Natural killer cell (primary cell): ENCODE results near the gene IL1RAPL2. TPM values are rescaled to one million over a fixed set of nuclear protein-coding genes. Genes with fewer than 3 reads are reported as not detected.

ENCODE experiments used
- ATAC-seq, 3 donors: fragments of 150-1000 bp in 2 of 3; fragments of 200-7000 bp in 1 of 3; cut with Tn5 transposase; 1 replicate in 1 of 3; 2 replicates in 2 of 3; pipeline ENCODE4 v1.10.0; 2021; ENCODE audit warnings: mild to moderate bottlenecking in 2 of 3, moderate library complexity in 2 of 3
- DNase-seq, 2 donors: peaks; one replicate each; pipeline versions ENCODE4 v3.0.0 to v3.0.0-alpha.2; 2013 to 2021; ENCODE audit warnings: mixed read lengths in 1 of 2
- H3K27ac ChIP-seq: one replicate; pipeline ENCODE4 v1.5.1; 2013; ENCODE audit warnings: mild to moderate bottlenecking, low read length
- H3K27me3 ChIP-seq: one replicate; pipeline ENCODE4 v1.6.1; 2013; ENCODE audit warnings: low read length; ENCODE audit not compliant: control insufficient read depth, insufficient read depth
- H3K36me3 ChIP-seq: one replicate; pipeline ENCODE4 v1.6.1; 2013; ENCODE audit warnings: low read length; ENCODE audit not compliant: control insufficient read depth, insufficient read depth
- H3K4me1 ChIP-seq: one replicate; pipeline ENCODE4 v1.6.1; 2013; ENCODE audit warnings: low read length; ENCODE audit not compliant: control insufficient read depth, insufficient read depth
- H3K4me3 ChIP-seq: one replicate; pipeline ENCODE4 v1.5.1; 2013; ENCODE audit warnings: low read length
- H3K9me3 ChIP-seq: one replicate; pipeline ENCODE4 v1.6.1; 2013; ENCODE audit warnings: low read length; ENCODE audit not compliant: control insufficient read depth, insufficient read depth
- H3K27ac Mint-ChIP-seq, 2 donors: one replicate each; pipeline ENCODE4 v1.8.0; 2022; ENCODE audit warnings: mild to moderate bottlenecking in 2 of 2, mixed read lengths in 2 of 2, moderate library complexity in 1 of 2
- H3K27me3 Mint-ChIP-seq, 2 donors: one replicate each; pipeline ENCODE4 v1.8.0; 2022; ENCODE audit warnings: low read depth in 2 of 2, mixed read lengths in 2 of 2
- H3K36me3 Mint-ChIP-seq: one replicate; pipeline ENCODE4 v1.8.0; 2022; ENCODE audit warnings: mixed read lengths
- H3K4me1 Mint-ChIP-seq, 2 donors: one replicate each; pipeline ENCODE4 v1.8.0; 2022; ENCODE audit warnings: mixed read lengths in 2 of 2
- H3K4me3 Mint-ChIP-seq: one replicate; pipeline ENCODE4 v1.8.0; 2022; ENCODE audit warnings: mild to moderate bottlenecking, moderate library complexity, mixed read lengths
- H3K9me3 Mint-ChIP-seq, 2 donors: one replicate each; pipeline ENCODE4 v1.8.0; 2022; ENCODE audit warnings: mixed read lengths in 2 of 2
- WGBS: methylation state at CpG from one replicate; pipeline ENCODE4 v1.1.7; 2013; ENCODE audit warnings: missing lambda C conversion rate; ENCODE audit not compliant: insufficient coverage; 5-methylcytosine and 5-hydroxymethylcytosine counted together
- intact Hi-C: fragments of 100-400 bp; cut with micrococcal nuclease; formaldehyde crosslinking; loops from one replicate; pipeline ENCODE4 v1.14.2; 2022
- total RNA-seq, 4 donors: library from RNA; stranded (reverse); fragments of 120-200 nt in 1 of 4; gene quantifications; one replicate each; pipeline versions ENCODE4 v1.2.3 to v1.2.4, GENCODE V29; 2013 to 2022
- TF ChIP-seq, protein P1 (sequence below): fragments of 200-600 bp; IDR thresholded peaks from one replicate; pipeline ENCODE4 v1.8.0; 2022; ENCODE audit warnings: antibody characterized with exemption

IL1RAPL2 gene
- total RNA-seq, 3 donors from 2014 or later (not counting 1 experiment from before 2014, with no cell fraction given): not detected

DNA sequence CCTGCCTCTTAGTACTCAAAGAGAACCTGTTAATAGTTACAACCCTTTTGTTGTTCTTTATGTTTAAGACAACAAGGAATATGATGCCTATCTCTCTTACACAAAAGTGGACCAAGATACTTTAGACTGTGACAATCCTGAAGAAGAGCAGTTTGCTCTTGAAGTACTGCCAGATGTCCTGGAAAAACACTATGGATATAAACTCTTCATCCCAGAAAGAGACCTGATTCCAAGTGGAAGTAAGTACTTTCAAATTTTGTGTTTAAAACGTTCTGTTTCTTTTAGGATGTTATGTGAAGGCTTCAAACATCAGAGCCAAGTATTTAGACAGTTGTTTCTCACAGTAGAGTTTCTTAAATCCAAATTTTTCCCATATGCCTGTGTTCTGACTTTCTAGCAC, 1189.1 kb downstream of the IL1RAPL2 start:
- H3K27ac ChIP-seq: no peak overlapping the region
- Mint-ChIP-seq H3K4me1 (no peaks in the 10 kb centered on the region), H3K27me3 (no peaks in the 10 kb centered on the region), H3K36me3 (no peaks in the 10 kb centered on the region), H3K9me3 (peaks cover 3 to 9% of the 10 kb centered on the region in 2 donors), H3K4me3 (no peak overlapping the region), H3K27ac (no peak overlapping the region)
- H3K27me3 ChIP-seq: no peaks in the 10 kb centered on the region
- TF ChIP-seq, protein P1, sequence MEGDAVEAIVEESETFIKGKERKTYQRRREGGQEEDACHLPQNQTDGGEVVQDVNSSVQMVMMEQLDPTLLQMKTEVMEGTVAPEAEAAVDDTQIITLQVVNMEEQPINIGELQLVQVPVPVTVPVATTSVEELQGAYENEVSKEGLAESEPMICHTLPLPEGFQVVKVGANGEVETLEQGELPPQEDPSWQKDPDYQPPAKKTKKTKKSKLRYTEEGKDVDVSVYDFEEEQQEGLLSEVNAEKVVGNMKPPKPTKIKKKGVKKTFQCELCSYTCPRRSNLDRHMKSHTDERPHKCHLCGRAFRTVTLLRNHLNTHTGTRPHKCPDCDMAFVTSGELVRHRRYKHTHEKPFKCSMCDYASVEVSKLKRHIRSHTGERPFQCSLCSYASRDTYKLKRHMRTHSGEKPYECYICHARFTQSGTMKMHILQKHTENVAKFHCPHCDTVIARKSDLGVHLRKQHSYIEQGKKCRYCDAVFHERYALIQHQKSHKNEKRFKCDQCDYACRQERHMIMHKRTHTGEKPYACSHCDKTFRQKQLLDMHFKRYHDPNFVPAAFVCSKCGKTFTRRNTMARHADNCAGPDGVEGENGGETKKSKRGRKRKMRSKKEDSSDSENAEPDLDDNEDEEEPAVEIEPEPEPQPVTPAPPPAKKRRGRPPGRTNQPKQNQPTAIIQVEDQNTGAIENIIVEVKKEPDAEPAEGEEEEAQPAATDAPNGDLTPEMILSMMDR: no peak
- H3K36me3 ChIP-seq: no peaks in the 10 kb centered on the region
- no peak overlapping the region for H3K4me3 ChIP-seq
- no peak for ATAC-seq
- H3K4me1 ChIP-seq: no peaks in the 10 kb centered on the region
- DNase-seq: no peak
- intact Hi-C loops: no loop called here
- no peaks in the 10 kb centered on the region for H3K9me3 ChIP-seq
- no CpG with 5 or more reads among the region's 1 CpG for WGBS

GRCh38 chrX:105758754-105759153, 1192.8 kb downstream of the IL1RAPL2 start:
- Histone ChIP-seq H3K9me3 (no peaks in the 10 kb centered on the region), H3K27ac (no peak overlapping the region), H3K27me3 (no peaks in the 10 kb centered on the region), H3K36me3 (no peaks in the 10 kb centered on the region), H3K4me1 (no peaks in the 10 kb centered on the region), H3K4me3 (no peak overlapping the region)
- H3K4me3 Mint-ChIP-seq: no peak overlapping the region
- TF ChIP-seq, protein P1: no peak
- DNase-seq (no peak), ATAC-seq (no peak)
- H3K9me3 Mint-ChIP-seq: peaks cover 6 to 9% of the 10 kb centered on the region in 2 donors
- 83% methylated on average over 1 of the region's 1 CpG for WGBS
- no peaks in the 10 kb centered on the region for H3K4me1 Mint-ChIP-seq
- no peaks in the 10 kb centered on the region for H3K27me3 Mint-ChIP-seq
- no peaks in the 10 kb centered on the region for H3K36me3 Mint-ChIP-seq
- no peak overlapping the region for H3K27ac Mint-ChIP-seq
- intact Hi-C loops: no loop called here

DNA sequence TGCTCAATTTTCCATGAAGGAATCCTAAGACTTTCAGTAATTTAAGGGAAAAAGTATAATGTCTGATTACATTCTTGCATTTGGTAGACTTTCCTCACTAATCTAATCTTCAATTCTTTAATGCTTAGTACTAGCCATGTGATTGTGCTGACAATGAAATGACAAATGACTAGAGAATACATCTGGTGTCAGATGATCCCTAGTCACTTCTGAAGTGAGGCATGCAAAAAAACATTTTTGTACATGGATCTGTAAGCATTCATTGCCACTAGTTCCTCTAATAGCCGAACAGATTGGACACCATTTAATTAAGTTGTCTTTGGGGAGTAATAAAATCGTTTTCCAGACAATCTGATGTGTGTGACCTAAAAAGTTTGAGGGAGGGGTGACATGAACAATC, 1193.6 kb downstream of the IL1RAPL2 start:
- Histone ChIP-seq H3K9me3 (no peaks in the 10 kb centered on the region), H3K27ac (no peak overlapping the region), H3K36me3 (no peaks in the 10 kb centered on the region), H3K4me3 (no peak overlapping the region), H3K4me1 (no peaks in the 10 kb centered on the region), H3K27me3 (no peaks in the 10 kb centered on the region)
- Mint-ChIP-seq H3K27me3 (no peaks in the 10 kb centered on the region), H3K4me3 (no peak overlapping the region), H3K36me3 (no peaks in the 10 kb centered on the region), H3K4me1 (no peaks in the 10 kb centered on the region), H3K27ac (no peak overlapping the region), H3K9me3 (peaks cover 6 to 9% of the 10 kb centered on the region in 2 donors)
- 60% methylated on average over 1 of the region's 2 CpGs for WGBS
- intact Hi-C loops: no loop called here
- DNase-seq: no peak
- ATAC-seq: no peak
- TF ChIP-seq, protein P1: no peak

- Histone ChIP-seq H3K9me3 (no peaks in the 10 kb centered on the region), H3K27me3 (no peaks in the 10 kb centered on the region), H3K27ac (no peak overlapping the region), H3K36me3 (no peaks in the 10 kb centered on the region), H3K4me1 (no peaks in the 10 kb centered on the region), H3K4me3 (no peak overlapping the region)
- H3K4me1 Mint-ChIP-seq: no peaks in the 10 kb centered on the region
- intact Hi-C loops: no loop called here
- H3K9me3 Mint-ChIP-seq: peaks cover 4 to 7% of the 10 kb centered on the region in 2 donors
- H3K27me3 Mint-ChIP-seq: peaks cover 0 to 7% of the 10 kb centered on the region in 2 donors
- no peak for ATAC-seq
- no peak for DNase-seq
- TF ChIP-seq, protein P1: no peak
- 71% methylated on average over 1 of the region's 1 CpG for WGBS
- no peak overlapping the region for H3K27ac Mint-ChIP-seq
- H3K36me3 Mint-ChIP-seq: no peaks in the 10 kb centered on the region
- H3K4me3 Mint-ChIP-seq: no peak overlapping the region
Measured at GRCh38 chrX:105765691-105766090, 1199.7 kb downstream of the IL1RAPL2 start.
